OCI-LY1 (cell line): Measurements from ENCODE around the gene EVL.

ENCODE experiments used
- H2AFZ ChIP-seq: fragments of 200-600 bp; sonication (generic), shearing (Covaris generic); 2 replicates; pipeline ENCODE4 v1.6.0; 2014; ENCODE audit warnings: antibody characterized with exemption, mild to moderate bottlenecking, low read length
- H3F3A ChIP-seq: fragments of 200-600 bp; sonication (generic), shearing (Covaris generic); 2 replicates; pipeline ENCODE4 v1.6.0; 2014; ENCODE audit warnings: mild to moderate bottlenecking, antibody characterized with exemption, low read length, moderate library complexity; ENCODE audit not compliant: insufficient read depth
- H3K27ac ChIP-seq: fragments of 200-600 bp; sonication (generic); 2 replicates; pipeline ENCODE4 v1.5.1; 2014; ENCODE audit warnings: low read length, mixed run types, mild to moderate bottlenecking, low read depth; ENCODE audit not compliant: poor library complexity, severe bottlenecking
- H3K27me3 ChIP-seq: fragments of 200-600 bp; sonication (generic); 2 replicates; pipeline ENCODE4 v1.6.0; 2014; ENCODE audit warnings: antibody characterized with exemption, mild to moderate bottlenecking, low read length, moderate library complexity; ENCODE audit not compliant: insufficient read depth
- H3K36me3 ChIP-seq: fragments of 200-600 bp; sonication (generic); 2 replicates; pipeline ENCODE4 v1.6.1; 2014; ENCODE audit warnings: mild to moderate bottlenecking, antibody characterized with exemption, low read length, moderate library complexity, mixed read lengths; ENCODE audit not compliant: insufficient read depth
- H3K4me1 ChIP-seq: fragments of 200-600 bp; sonication (generic); 2 replicates; pipeline ENCODE4 v1.5.1; 2014; ENCODE audit warnings: mild to moderate bottlenecking, low read length, moderate library complexity; ENCODE audit not compliant: insufficient read depth, severe bottlenecking
- H3K4me2 ChIP-seq: fragments of 200-600 bp; sonication (generic), shearing (Covaris generic); 2 replicates; pipeline ENCODE4 v1.6.1; 2014; ENCODE audit warnings: low read length
- H3K4me3 ChIP-seq: fragments of 200-600 bp; sonication (generic); 2 replicates; pipeline ENCODE4 v1.5.1; 2014; ENCODE audit warnings: low read length, low read depth, mild to moderate bottlenecking, mixed read lengths; ENCODE audit not compliant: poor library complexity, severe bottlenecking
- H3K79me2 ChIP-seq: fragments of 200-600 bp; shearing (Covaris generic); 2 replicates; pipeline ENCODE4 v1.6.1; 2016; ENCODE audit warnings: mixed run types, low read length, mixed read lengths; ENCODE audit not compliant: insufficient read depth
- H3K9ac ChIP-seq: fragments of 200-600 bp; sonication (generic), shearing (Covaris generic); 2 replicates; pipeline ENCODE4 v1.6.1; 2014; ENCODE audit warnings: mild to moderate bottlenecking, low read length, mixed read lengths
- H3K9me2 ChIP-seq: fragments of 200-600 bp; sonication (generic), shearing (Covaris generic); 2 replicates; pipeline ENCODE4 v1.6.1; 2014; ENCODE audit warnings: low read depth, mild to moderate bottlenecking, low read length, mixed read lengths
- H3K9me3 ChIP-seq: fragments of 200-600 bp; shearing (Covaris generic); 2 replicates; pipeline ENCODE4 v1.6.1; 2014; ENCODE audit warnings: low read length, mixed read lengths
- H4K20me1 ChIP-seq: fragments of 200-600 bp; sonication (generic), shearing (Covaris generic); 2 replicates; pipeline ENCODE4 v1.6.0; 2016; ENCODE audit warnings: mild to moderate bottlenecking, low read length; ENCODE audit not compliant: insufficient read depth
- EZH2 ChIP-seq: fragments of 200-600 bp; sonication (generic), shearing (Covaris generic); IDR thresholded peaks from 2 replicates; pipeline ENCODE4 v1.8.0; 2017; ENCODE audit warnings: borderline replicate concordance, mixed run types, mild to moderate bottlenecking, antibody characterized with exemption, low read length, moderate library complexity, mixed read lengths
- TF ChIP-seq, protein P1 (sequence below): fragments of 200-600 bp; sonication (generic), shearing (Covaris generic); IDR thresholded peaks from 2 replicates; pipeline ENCODE4 v1.5.1; 2017; ENCODE audit warnings: mild to moderate bottlenecking, antibody characterized with exemption, low read length, moderate library complexity, mixed read lengths

The EVL gene

DNA sequence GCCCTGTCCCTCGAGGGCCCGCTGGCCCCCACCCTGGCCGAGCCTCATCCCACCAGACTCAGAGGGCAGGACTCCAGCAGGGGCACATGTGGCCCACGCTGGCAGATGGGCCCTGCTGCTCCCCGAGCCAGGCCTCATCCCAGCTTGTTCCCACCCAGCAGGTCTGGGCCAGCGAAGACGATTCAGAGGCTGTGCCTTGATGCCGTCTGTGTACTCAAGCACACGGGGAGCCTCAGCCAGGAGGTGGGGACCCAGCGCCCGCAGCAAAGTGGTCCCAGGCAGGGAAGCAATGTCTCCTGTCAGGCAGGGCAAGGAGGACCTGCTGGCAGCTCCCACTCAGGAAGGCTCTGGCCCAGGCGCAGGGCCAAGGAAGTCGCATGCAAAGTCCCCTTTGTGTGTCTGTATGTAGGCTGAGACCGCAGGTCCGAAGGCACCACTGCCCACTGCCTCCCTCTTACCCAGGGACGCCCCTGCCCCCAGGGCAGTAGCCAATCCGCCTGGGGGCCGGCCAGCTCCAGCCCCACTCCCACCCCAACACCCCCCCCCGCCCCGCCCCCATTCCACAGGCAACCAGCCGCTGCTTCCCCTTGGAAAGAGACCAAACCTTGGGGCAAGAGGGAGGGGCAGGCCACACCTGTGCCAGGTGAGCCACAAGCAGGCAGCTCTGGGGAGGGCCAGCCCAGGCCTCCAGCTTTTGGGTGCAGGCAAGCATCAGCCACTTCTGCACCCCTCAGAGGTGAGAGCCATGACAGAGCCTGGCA, 84.8 kb downstream of the EVL start:
- H3K9me3 ChIP-seq = peaks cover 7% of the 10 kb centered on the region; the same call in 1 of the 2 replicates
- TF ChIP-seq, protein P1, sequence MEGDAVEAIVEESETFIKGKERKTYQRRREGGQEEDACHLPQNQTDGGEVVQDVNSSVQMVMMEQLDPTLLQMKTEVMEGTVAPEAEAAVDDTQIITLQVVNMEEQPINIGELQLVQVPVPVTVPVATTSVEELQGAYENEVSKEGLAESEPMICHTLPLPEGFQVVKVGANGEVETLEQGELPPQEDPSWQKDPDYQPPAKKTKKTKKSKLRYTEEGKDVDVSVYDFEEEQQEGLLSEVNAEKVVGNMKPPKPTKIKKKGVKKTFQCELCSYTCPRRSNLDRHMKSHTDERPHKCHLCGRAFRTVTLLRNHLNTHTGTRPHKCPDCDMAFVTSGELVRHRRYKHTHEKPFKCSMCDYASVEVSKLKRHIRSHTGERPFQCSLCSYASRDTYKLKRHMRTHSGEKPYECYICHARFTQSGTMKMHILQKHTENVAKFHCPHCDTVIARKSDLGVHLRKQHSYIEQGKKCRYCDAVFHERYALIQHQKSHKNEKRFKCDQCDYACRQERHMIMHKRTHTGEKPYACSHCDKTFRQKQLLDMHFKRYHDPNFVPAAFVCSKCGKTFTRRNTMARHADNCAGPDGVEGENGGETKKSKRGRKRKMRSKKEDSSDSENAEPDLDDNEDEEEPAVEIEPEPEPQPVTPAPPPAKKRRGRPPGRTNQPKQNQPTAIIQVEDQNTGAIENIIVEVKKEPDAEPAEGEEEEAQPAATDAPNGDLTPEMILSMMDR = no peak
- TF ChIP-seq EZH2 = no peak
- H3K4me1 ChIP-seq = peaks cover 18% of the 10 kb centered on the region
- no peak overlapping the region for H2AFZ ChIP-seq
- H3K27ac ChIP-seq = no peak overlapping the region
- no peak overlapping the region for H3K9ac ChIP-seq
- no peaks in the 10 kb centered on the region for H3F3A ChIP-seq
- no peaks in the 10 kb centered on the region; the same call in 1 of the 2 replicates for H3K27me3 ChIP-seq
- H3K9me2 ChIP-seq = no peaks in the 10 kb centered on the region
- no peaks in the 10 kb centered on the region for H4K20me1 ChIP-seq
- no peak overlapping the region for H3K4me3 ChIP-seq
- H3K36me3 ChIP-seq = peaks cover 7% of the 10 kb centered on the region; the same call in 1 of the 2 replicates
- H3K79me2 ChIP-seq = no peaks in the 10 kb centered on the region
- no peak overlapping the region for H3K4me2 ChIP-seq

DNA sequence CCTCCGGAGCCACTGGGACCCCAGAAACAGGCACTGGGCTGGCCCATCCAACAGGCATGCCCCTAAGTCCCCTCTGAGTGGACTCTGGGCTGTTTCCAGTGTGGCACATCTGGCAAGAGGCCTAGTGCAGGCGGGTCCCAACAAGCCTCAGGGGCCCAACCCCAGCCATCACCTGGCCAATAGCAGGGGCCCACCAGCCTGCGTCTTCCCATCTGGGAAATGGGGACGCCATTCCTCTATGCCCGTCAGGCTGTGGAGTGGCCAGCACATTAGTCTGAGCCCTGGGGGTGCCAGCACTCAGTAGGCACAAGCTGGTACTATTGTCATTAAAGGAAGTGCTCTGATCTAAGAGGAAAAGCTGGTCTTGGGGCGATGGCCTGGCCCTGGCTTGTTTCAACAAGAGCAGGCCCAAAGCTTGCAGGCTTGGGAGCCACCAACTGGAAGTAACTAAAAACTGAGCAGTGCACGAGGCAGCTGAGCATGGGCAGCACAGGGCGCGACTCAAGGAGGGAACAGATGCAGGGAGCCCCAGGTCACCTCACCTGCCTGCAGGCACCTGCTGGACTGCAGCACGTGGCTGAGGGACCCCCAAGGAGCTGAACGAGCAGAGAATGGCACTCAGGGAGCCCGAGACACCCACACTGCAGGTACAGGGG, 85.8 kb downstream of the EVL start:
- Histone ChIP-seq H3K9ac (no peak overlapping the region), H2AFZ (no peak overlapping the region), H3K79me2 (no peaks in the 10 kb centered on the region), H3K4me3 (no peak overlapping the region), H4K20me1 (no peaks in the 10 kb centered on the region), H3K9me3 (peaks cover 7% of the 10 kb centered on the region; the same call in 1 of the 2 replicates), H3K9me2 (no peaks in the 10 kb centered on the region), H3F3A (no peaks in the 10 kb centered on the region), H3K4me1 (peaks cover 26% of the 10 kb centered on the region), H3K4me2 (no peak overlapping the region), H3K27ac (no peak overlapping the region), H3K36me3 (peaks cover 7% of the 10 kb centered on the region; the same call in 1 of the 2 replicates), H3K27me3 (no peaks in the 10 kb centered on the region; the same call in 1 of the 2 replicates)
- TF ChIP-seq, protein P1 = no peak
- no peak for TF ChIP-seq EZH2

DNA sequence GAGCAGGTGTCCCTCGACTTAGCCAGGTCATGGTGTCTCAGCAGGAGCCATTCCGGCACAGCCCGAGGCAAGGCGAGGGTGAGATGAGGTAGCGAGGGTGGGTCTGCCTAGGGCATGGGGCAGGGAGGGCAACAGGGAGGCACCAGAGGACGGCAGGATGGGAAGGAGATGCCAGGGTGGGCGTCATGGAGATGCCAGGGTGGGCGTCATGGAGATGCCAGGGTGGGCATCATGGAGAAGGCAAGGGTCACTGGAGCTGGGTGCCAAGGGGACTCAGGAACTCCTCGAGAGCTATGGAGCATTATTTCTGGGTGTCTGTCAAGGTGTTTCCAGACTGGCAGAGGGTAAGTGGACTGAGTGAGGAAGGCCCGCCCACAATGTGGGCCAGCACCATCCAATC, 86.9 kb downstream of the EVL start:
- H3F3A ChIP-seq = no peaks in the 10 kb centered on the region
- peaks cover 7% of the 10 kb centered on the region; the same call in 1 of the 2 replicates for H3K9me3 ChIP-seq
- no peak overlapping the region for H3K4me3 ChIP-seq
- H3K79me2 ChIP-seq = no peaks in the 10 kb centered on the region
- H3K36me3 ChIP-seq = peaks cover 7% of the 10 kb centered on the region; the same call in 1 of the 2 replicates
- peaks cover 23% of the 10 kb centered on the region for H3K4me1 ChIP-seq
- H3K9me2 ChIP-seq = no peaks in the 10 kb centered on the region
- H3K27me3 ChIP-seq = no peaks in the 10 kb centered on the region; the same call in 1 of the 2 replicates
- no peak overlapping the region for H3K27ac ChIP-seq
- no peak overlapping the region for H3K4me2 ChIP-seq
- no peak overlapping the region for H3K9ac ChIP-seq
- no peak overlapping the region for H2AFZ ChIP-seq
- no peaks in the 10 kb centered on the region for H4K20me1 ChIP-seq
- TF ChIP-seq EZH2 = no peak
